GM18508 (cell line): ENCODE data around the gene EMCN.
"Not testable (repeated sequence)": the region's sequence is repeated elsewhere in the genome, so short reads cannot be mapped to it uniquely, and the experiment has no call there.

Source experiments
- ATAC-seq: cut with Tn5 transposase; IDR thresholded peaks from one replicate; pipeline ENCODE4 v1.9.1; 2021; ENCODE audit warnings: moderate number of reproducible peaks; ENCODE audit not compliant: insufficient read depth, unreplicated experiment

EMCN gene

DNA sequence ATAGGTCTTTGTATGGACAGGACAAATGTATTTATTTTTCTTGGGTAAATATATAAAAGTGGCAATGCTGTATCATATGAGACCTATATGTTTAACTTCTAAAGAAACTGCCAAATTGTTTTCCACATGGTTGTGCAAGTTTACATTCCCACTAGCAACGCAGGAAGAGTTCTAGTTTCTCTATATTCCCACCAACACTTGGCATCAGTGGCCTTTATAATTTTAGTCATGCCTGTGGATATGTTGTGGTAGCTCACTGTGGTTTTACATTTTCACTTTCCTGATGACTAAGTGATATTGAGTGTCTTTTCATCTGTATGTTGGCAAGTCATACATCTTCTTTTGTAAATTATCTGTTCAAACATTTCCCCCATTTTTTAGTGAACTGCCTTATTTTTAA is 126.0 kb downstream of the EMCN start:
- ATAC-seq, result no peak

DNA sequence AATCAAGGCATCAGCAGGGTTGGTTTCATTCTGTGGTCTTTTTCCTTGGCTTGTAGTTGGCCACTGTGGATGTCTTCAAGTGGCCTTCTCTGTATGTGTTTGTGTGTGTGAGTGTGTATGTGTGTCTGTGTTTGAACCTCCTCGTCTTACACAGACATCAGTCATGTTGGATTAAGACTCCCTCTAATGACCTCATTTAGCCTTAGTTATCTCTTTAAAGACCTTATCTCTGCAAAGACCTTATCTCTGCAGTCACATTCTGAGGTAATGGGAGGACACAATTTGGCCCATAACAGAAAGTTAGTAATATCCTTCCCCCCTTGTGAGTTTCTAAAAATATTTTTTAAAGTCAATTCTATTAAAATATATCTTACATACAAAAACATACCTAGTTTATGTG is 126.7 kb downstream of the EMCN start:
- no peak for ATAC-seq

DNA sequence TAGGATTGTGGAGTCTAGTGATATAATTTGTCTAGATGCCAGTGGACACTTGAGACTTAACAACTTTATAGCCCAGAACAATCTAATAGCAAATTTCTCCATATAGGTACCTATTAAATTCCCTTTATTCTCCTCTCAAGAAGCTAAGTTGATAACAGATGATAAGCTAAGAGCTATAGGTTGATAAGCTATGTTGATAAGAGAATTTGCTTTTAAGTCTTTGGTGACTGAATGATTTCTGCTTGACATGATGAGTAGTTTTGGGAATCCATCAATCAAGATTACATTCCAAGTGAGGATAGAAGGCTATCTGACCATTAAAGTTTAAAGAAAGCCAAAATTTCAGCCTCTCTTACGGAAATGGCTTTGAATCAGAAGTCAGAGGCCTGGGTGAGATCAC is 131.6 kb downstream of the EMCN start:
- no peak for ATAC-seq

DNA sequence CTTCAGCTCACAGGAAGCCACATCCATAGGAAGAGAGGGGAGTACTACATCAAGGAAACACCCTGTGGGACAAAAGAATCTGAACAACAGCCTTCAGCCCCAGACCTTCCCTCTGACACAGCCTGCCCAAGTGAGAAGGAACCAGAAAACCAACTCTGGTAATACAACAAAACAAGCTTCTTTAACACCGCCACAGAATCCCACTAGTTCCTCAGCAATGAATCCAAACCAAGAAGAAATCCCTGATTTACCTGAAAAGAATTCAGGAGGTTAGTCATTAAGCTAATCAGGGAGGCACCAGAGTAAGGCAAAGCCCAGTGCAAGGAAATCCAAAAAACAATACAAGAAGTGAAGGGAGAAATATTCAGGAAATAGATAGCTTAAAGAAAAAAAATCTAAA is 137.4 kb downstream of the EMCN start:
- not testable (repeated sequence) for ATAC-seq

DNA sequence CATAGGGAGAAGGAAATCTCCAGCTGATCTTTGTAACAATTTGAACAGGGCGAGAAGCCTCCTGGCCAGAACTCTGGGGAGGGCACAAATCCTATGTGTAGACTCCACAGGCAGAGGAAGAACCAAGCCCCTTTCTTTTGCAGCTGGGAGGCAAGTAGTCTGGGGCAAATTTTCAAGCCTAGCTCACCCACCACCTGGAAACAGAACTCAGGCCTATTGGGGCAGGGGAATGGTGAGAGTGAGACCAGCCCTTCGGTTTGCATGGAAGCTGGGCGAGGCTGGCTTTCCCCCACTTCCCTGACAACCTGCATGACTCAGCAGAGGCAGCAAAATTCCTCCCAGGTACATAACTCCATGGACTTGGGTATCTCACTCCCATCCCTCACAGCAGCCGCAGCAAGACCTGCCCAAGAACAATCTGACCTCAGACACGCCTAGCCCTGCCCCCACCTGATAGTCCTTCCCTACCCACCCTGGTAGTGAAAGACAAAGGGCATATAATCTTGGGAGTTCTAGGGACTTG is 138.2 kb downstream of the EMCN start:
- no peak for ATAC-seq

DNA sequence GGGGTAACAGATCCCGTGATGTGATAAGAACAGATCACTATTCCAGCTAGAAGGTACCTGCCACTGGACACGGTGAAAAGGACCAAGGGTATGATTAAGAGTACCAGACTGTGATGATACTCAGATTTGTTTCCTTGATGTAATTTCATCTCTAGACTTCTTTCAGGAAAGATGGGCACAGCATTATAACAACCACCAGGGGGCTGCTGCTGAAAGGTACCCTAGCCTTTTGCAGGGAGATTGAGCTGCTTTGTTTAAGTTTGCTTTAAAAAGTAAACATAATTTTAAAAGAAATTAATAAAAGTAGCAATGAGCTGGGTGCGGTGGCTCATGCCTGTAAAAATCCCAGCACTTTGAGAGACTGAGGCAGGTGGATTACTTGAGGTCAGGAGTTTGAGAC is 145.4 kb downstream of the EMCN start:
- ATAC-seq, result no peak

DNA sequence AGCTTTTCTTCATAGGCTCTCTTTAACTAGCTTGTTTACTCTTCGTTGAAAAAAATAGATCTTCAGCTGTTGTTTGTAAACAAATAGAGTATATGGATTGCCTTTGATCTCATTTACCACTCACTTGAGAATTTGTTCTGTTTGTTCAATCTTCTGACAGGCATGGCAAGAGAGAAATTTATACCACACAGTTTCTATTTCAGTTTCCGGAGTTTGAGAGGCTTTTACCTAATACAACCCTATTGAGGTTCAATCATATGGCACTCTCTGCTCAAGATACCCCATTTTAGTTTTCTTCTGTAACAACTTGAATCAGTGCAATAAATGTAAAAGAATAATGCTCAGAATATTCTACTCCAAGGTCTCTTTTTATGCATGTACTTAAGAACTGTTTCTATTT is 148.0 kb downstream of the EMCN start:
- ATAC-seq, result no peak

DNA sequence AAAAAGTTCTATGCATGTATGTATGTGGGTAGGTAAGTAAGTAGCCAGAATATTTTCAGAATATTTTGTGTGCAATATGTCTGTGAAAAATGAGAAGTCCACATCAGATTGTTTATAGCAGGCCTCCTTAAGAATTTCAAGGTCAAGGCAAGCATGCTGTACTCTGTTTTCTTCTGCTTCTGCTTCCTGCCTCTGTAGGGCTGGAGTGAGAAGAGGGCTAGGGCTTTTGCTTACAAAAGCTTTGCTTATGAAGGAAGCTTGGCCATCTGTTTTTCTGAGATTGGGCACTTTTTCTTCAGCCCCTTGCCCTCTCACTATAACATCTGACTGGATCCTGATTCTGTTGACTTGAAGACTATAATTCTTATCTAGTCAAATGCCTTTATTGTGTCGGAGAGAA is 150.4 kb downstream of the EMCN start:
- no peak for ATAC-seq

DNA sequence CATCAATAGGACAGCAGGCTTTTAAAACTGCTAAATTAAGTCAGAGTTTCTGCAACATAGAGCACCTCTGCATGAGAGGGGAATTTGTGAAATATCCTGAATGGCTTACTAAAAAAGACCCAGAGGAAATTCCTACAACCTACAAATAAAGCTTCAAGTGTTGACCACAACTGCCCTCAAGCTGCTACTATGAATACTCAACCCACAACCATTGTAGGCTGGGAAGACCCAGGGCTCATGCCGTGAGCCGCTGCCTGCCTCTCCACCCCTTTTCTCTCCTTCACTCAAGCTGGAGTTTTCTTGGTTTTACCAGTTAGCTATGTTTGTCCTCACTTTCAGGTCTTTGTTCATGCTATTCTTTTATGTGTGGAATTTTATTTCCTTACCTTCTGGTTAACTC is 151.6 kb downstream of the EMCN start:
- ATAC-seq, result no peak

DNA sequence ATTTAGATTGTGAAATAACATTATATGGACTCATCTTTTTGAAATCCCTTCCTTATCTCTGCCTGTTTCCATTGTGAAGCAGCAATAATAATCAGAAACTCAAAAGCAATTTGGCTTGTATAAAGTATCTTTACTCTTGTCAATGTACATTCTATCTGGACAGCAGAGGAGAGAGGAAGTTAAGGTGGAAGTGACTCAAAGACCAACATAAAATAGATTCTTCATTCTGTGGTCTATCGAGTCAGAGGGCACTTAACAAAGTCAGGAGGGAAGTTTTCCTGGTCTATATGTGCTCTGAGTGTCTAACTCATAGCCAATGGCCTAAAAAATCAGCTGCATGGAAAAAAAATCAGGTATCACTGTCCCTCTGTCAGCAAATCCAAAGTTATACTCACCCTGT is 155.5 kb downstream of the EMCN start:
- no peak for ATAC-seq

DNA sequence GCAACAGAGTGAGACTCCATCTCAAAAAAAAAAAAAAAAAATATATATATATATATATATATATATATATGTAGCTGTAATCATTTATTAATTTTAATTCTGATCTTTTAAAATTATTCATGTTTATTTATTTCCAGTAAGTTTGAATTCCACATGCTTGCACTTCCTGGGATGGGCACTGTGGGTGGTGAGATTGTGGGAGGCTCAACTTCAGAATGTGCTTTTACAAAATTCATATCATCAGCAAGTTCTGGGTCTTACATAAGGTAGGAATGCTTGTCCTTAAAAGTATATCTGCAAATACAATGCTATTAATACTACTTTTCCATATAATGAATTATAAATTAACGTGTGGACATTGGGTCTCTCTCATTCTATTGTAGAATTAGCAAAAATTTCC is 156.5 kb downstream of the EMCN start:
- ATAC-seq, result no peak

DNA sequence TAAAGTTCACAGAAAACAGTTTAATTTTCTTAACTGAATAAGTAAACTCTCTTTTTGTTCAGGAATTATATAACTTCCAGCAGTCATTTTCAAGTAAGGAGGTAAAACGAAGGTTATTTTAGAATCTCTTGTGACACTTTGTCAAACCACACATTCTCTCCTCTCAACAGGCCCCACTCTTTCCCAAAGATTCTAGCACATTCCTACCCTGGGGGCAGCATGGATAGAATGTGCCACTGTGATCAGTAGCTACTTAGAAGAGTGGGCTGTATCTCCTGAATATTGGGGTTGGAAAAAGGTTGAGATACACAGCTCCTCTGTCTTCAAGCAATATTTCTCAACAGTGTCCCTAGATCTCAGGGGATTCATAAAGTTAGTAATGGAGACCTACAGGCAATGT is 157.6 kb downstream of the EMCN start:
- no peak for ATAC-seq

DNA sequence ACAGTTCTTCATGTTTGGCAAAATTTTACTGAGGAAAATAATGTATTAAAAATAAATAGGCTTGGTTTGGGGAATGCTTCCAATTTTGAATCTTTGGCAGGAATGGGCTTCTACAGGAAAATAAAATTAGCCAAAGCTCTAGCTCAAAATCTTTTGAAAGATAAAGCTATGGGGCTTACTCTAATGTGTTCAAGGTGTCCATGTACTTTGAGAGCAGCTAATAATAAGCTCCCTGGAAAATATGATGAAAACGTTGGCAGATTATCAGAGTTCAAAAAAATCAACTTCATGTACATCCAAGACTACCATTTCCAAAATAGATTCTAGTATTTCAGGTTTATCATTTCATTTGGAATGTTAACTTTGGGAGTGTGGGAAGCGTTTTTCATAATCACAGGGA is 158.4 kb downstream of the EMCN start:
- ATAC-seq, result no peak

DNA sequence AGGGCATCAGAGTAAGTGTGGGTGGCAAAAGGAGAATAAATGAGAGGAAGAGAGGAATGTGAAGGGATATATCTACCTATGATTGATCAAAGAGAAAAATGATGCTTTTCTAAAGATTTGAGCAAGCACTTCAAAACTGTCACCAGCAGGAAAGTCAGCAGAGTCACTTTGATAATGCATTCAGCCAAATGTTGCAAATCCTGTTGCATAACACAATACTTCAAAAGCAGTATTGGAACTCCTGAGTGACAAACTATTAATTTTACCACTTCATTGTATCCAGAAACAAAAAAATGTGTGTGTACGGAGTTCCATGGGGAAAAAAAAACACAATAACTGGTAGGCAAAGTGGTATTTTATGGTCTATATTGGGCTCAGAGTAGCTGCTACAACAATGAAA is 160.3 kb downstream of the EMCN start:
- ATAC-seq, result no peak

DNA sequence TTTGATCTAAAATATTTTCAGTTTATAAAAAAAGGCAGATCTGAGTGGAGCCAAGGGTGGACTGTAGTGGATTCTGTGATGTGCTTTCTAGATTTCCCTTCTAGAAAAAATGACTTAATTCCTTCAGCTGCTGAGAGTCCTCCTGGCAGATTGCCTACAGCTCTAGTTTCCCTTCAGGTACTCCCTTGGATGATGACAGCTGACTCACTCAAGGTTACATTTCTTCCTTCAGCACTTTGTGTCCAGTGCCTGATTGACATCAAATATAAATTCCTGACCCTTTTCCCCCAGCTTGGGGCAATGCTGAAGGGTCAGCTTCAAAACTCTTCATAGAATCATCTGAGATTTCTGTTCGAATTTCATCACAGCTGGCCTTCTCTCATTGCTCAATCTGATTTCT is 161.7 kb downstream of the EMCN start:
- no peak for ATAC-seq

DNA sequence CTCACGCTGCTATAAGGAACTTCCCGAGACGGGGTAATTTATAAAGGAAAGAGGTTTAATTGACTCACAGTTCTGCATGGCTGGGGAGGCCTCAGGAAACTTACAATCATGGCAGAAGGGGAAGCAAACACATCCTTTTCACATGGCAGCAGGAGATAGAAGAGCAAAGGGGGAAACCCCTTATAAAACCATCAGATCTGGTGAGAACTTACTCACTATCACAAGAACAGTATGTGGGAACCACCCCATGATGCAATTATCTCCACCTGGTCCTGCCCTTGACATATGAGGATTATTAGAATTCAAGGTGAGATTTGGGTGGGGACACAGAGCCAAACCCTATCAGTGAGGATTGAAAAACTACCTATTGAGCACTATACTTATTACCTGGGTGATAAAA is 165.5 kb downstream of the EMCN start:
- not testable (repeated sequence) for ATAC-seq

DNA sequence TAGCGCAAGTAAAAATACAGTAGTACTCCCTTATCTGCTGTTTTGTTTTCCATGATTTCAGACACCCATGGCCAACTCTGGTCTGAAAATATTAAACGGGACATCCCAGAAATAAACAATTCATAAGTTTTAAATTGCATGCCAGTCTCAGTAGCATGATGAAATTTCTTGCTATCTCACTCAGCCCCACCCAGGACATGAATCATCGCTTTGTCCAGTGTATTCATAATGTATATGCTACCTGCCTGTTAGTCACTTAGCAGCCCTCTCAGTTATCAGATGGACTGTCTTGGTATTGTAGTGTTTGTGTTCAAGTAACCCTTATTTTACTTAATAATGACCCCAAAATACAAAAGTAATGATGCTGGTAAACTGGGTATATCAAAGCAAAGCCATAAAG is 169.3 kb downstream of the EMCN start:
- no peak for ATAC-seq

DNA sequence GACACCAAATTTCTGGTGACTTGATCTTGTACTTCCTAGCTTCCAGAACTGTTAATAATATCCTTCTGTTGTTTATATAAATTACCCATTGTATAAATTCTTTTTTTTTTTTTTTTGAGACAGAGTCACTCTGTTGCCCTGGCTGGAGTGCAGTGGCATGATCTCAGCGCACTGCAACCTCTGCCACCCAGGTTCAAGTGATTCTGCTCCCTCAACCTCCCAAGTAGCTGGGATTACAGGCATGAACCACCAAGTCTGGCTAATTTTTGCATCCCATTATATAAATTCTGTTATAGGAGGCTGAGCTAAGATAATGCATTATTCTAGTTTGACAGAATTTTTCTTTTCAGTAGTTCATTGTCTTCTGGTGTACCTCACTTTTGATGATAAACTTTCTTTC is 170.6 kb downstream of the EMCN start:
- ATAC-seq, result no peak

DNA sequence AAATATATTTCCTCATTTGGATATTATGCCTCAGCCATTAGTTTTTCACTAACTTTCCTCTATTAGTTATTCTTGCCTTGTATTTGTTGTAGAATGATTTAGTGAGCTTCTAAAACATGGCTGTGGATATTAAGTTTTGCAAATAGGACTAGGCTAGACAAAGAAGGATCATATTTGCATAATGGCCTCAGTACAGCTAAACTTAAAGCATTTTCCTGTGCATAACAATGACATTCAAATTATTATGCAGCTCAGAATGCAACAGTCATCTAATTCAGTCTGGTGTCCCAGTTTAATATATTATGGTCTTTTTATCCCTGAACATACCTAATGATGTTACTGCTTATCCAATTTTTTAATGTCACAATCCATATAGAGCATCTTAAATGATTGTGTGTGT is 172.2 kb downstream of the EMCN start:
- no peak for ATAC-seq
